Large intestine (tissue), 3 donors: Measurements from ENCODE around the gene AGXT2. TPM values are rescaled to one million over a fixed set of nuclear protein-coding genes. Genes with fewer than 3 reads are reported as not detected.

Experiments used
- DNase-seq, 2 donors: peaks; one replicate each; pipeline versions ENCODE4 v3.0.0 to v3.0.0-alpha.2; 2013
- H3K27ac ChIP-seq: one replicate; pipeline ENCODE4 v1.5.1; 2013; ENCODE audit warnings: low read length
- H3K27me3 ChIP-seq: 2 replicates; pipeline ENCODE4 v1.6.1; 2013; ENCODE audit warnings: low read length; ENCODE audit not compliant: control insufficient read depth, insufficient read depth
- H3K36me3 ChIP-seq: 2 replicates; pipeline ENCODE4 v1.6.1; 2013; ENCODE audit warnings: low read length; ENCODE audit not compliant: control insufficient read depth, insufficient read depth
- H3K4me1 ChIP-seq: one replicate; pipeline ENCODE4 v1.6.1; 2013; ENCODE audit warnings: low read length; ENCODE audit not compliant: control insufficient read depth, insufficient read depth
- H3K4me3 ChIP-seq: one replicate; pipeline ENCODE4 v1.5.1; 2013; ENCODE audit warnings: low read length
- H3K9me3 ChIP-seq: one replicate; pipeline ENCODE4 v1.6.1; 2013; ENCODE audit warnings: mild to moderate bottlenecking, low read depth, low read length, moderate library complexity; ENCODE audit not compliant: control insufficient read depth
- WGBS: methylation state at CpG from one replicate; pipeline ENCODE4 v1.1.5; 2013; ENCODE audit warnings: low lambda C conversion rate; ENCODE audit not compliant: insufficient coverage; 5-methylcytosine and 5-hydroxymethylcytosine counted together
- polyA plus RNA-seq: library from polyadenylated mRNA; unstranded; fragments of 120-200 nt; gene quantifications from one replicate; pipeline ENCODE4 v1.2.1, GENCODE V29; 2013

Gene AGXT2
- polyA plus RNA-seq, 1 donor = 33.8 TPM

- H3K4me1 ChIP-seq = peaks cover 13% of the 10 kb centered on the region
- H3K27me3 ChIP-seq = no peaks in the 10 kb centered on the region
- no peaks in the 10 kb centered on the region for H3K36me3 ChIP-seq
- H3K4me3 ChIP-seq = no peak overlapping the region
- no peaks in the 10 kb centered on the region for H3K9me3 ChIP-seq
- 69% methylated on average over 2 of the region's 7 CpGs for WGBS
- peak; percentile 51 to 84 for DNase-seq
- H3K27ac ChIP-seq = peak overlapping the region; percentile 62
Observed at GRCh38 chr5:35023391-35024178, 24.2 kb downstream of the AGXT2 start.

DNA sequence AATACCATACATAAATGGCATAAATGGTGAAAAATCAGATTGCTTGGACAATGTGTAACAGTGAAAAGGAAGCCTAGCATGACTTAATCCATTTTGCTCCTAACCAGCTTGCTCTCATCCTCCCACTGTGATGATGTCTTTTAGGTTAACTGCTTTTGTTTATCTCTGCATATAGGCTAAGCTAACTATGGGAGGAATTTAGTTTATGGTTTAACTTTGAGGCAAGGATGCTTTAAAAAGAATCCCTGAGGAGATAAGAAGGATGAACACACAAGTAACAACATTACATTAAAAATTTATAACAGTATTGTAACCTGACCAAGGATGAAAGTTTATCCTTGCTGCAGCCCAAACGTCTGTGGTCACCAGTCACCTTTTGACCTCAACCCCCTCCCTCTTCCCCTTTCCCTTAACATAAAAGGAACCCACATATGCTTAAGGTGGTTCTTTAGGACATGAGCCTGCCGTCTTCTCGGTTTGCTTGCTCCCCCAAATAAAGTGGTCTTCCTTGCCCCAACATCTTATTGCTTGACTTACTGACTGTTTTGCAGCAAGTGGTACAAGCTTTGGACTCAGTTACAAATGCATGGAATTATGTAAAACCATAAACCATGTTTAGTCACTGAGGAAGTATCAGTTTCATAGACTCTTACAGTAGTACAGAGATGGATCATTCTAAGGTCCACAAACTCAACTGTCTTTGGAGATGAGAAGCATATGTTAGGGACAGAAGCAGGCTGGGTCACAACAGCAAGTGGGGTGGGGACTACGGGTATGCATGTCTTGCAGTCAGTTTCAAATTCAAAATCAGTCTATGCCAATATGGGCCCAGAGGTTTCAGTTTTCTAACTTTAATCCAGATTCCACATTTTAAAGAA, 31.3 kb downstream of the AGXT2 start:
- no peaks in the 10 kb centered on the region for H3K9me3 ChIP-seq

DNA sequence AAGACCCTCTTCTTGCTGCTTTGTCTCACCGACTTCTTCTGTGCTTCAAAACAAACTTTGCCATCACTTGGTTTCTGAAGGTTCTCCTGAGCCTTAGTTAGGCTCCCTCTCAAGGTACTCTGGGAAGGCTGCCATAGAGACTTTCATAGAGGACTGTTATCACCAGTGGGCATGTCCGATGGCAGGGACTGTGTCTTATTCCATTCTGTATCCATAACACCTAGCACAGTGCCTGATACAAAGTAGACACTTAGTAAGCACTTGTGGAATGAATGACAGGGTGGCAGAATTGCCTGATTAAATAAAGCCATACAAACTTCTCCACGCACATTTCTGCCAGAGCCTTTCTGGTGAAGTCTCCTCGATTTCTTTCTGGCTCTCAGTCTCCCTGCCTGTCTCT, 32.7 kb downstream of the AGXT2 start:
- peaks cover 5% of the 10 kb centered on the region for H3K36me3 ChIP-seq
- WGBS = no CpG with 5 or more reads among the region's 4 CpGs
- H3K9me3 ChIP-seq = no peaks in the 10 kb centered on the region
- no peaks in the 10 kb centered on the region for H3K4me1 ChIP-seq
- no peak overlapping the region for H3K4me3 ChIP-seq
- H3K27ac ChIP-seq = no peak overlapping the region
- DNase-seq = no peak
- no peaks in the 10 kb centered on the region for H3K27me3 ChIP-seq

More for the DNA sequence above, 31.3 kb downstream of the AGXT2 start:
- H3K4me3 ChIP-seq = no peak overlapping the region
- no peak for DNase-seq
- 70% methylated on average over 2 of the region's 4 CpGs for WGBS
- H3K27me3 ChIP-seq = no peaks in the 10 kb centered on the region
- no peak overlapping the region for H3K27ac ChIP-seq
- H3K4me1 ChIP-seq = no peaks in the 10 kb centered on the region
- peaks cover 5% of the 10 kb centered on the region for H3K36me3 ChIP-seq

- H3K4me1 ChIP-seq = no peaks in the 10 kb centered on the region
- DNase-seq = no peak
- H3K36me3 ChIP-seq = peaks cover 5% of the 10 kb centered on the region
- no CpG with 5 or more reads among the region's 5 CpGs for WGBS
- H3K4me3 ChIP-seq = no peak overlapping the region
- no peaks in the 10 kb centered on the region for H3K9me3 ChIP-seq
- H3K27ac ChIP-seq = no peak overlapping the region
- no peaks in the 10 kb centered on the region for H3K27me3 ChIP-seq
Observed at GRCh38 chr5:35012796-35013195, 35.0 kb downstream of the AGXT2 start.

- peaks cover 5% of the 10 kb centered on the region for H3K36me3 ChIP-seq
- H3K4me1 ChIP-seq = no peaks in the 10 kb centered on the region
- H3K9me3 ChIP-seq = no peaks in the 10 kb centered on the region
- no peak overlapping the region for H3K27ac ChIP-seq
- no peak for DNase-seq
- H3K4me3 ChIP-seq = no peak overlapping the region
- no peaks in the 10 kb centered on the region for H3K27me3 ChIP-seq
- WGBS = 90% methylated on average over 2 of the region's 3 CpGs
Observed at GRCh38 chr5:35012365-35012764, 35.4 kb downstream of the AGXT2 start.

DNA sequence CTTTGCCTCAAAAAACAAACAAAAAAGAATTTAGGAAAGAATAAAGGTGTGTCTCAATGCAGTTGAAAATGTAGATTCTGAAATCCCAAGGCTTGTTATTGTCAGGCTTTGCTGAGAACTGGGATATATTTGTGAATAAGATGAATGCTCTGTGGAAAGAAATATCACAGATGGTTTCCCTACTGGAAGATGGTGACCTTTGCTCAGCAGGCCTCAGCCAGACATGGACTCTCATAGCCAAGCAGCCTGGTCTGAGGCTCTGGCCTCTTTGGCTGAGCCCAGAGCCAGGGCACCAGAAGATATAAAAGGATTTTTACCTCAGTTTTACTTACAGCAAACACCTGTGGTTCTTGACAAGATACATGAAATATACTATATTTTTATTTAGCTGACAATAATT, 37.1 kb downstream of the AGXT2 start:
- H3K27me3 ChIP-seq = no peaks in the 10 kb centered on the region
- no peaks in the 10 kb centered on the region for H3K9me3 ChIP-seq
- H3K4me1 ChIP-seq = no peaks in the 10 kb centered on the region
- H3K4me3 ChIP-seq = no peak overlapping the region
- H3K36me3 ChIP-seq = peaks cover 5% of the 10 kb centered on the region
- H3K27ac ChIP-seq = no peak overlapping the region
- DNase-seq = no peak

DNA sequence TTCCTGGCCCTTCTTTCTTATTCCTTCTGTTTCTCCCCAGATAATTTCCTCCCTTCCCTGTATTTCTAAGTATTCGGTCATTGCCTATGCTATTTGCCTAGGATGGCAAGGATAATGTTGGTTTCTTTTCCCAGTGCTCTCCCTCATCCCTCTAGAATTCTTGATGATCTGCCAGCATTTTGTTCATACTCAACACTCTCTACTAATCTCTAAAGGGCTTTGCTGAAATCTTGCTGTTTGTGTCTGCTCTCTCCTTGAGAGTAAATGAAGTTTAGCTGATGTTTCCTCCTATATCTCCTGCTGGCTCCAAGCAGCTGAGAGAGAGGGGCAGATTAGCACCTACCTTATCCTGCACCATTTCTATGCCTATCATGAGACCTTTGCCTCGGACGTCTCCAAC, 38.1 kb downstream of the AGXT2 start:
- no peak overlapping the region for H3K27ac ChIP-seq
- 80% methylated on average over 1 of the region's 3 CpGs for WGBS
- DNase-seq = no peak
- no peaks in the 10 kb centered on the region for H3K27me3 ChIP-seq
- H3K4me1 ChIP-seq = no peaks in the 10 kb centered on the region
- no peak overlapping the region for H3K4me3 ChIP-seq
- H3K9me3 ChIP-seq = no peaks in the 10 kb centered on the region
- peaks cover under 1% of the 10 kb centered on the region for H3K36me3 ChIP-seq

GRCh38 chr5:35009019-35009418, 38.7 kb downstream of the AGXT2 start:
- Histone ChIP-seq H3K4me3 (no peak overlapping the region), H3K4me1 (no peaks in the 10 kb centered on the region), H3K27me3 (no peaks in the 10 kb centered on the region), H3K27ac (no peak overlapping the region), H3K9me3 (no peaks in the 10 kb centered on the region), H3K36me3 (no peaks in the 10 kb centered on the region)
- no CpG with 5 or more reads among the region's 2 CpGs for WGBS
- no peak for DNase-seq

GRCh38 chr5:35004771-35005170, 43.0 kb downstream of the AGXT2 start:
- Histone ChIP-seq H3K36me3 (peaks cover 4% of the 10 kb centered on the region), H3K27me3 (no peaks in the 10 kb centered on the region), H3K9me3 (no peaks in the 10 kb centered on the region), H3K4me3 (no peak overlapping the region), H3K27ac (no peak overlapping the region), H3K4me1 (no peaks in the 10 kb centered on the region)
- no peak for DNase-seq
- 86% methylated on average over 1 of the region's 1 CpG for WGBS

DNA sequence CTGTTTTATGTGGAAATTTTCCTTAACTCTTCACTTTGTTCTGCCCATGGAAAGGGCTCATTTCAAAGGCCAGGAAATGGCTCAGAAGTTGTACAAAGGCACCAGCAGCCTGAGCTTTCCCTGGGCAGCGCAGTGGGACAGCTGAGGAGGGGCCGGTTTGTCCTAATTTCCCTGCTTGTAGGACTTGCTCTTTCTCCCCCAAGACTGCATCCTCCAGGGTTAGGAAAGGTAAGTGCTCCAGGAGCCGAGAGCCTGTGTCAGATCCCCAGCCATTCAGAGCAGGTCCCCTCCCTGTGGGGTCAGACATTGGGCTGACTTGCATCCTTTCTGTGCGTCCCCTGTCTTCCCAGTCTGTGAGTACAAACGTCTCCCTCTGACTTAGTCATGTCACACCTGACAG, 43.5 kb downstream of the AGXT2 start:
- H3K4me3 ChIP-seq = no peak overlapping the region
- no peaks in the 10 kb centered on the region for H3K27me3 ChIP-seq
- H3K27ac ChIP-seq = no peak overlapping the region
- WGBS = no CpG with 5 or more reads among the region's 5 CpGs
- DNase-seq = no peak
- no peaks in the 10 kb centered on the region for H3K4me1 ChIP-seq
- H3K9me3 ChIP-seq = no peaks in the 10 kb centered on the region
- H3K36me3 ChIP-seq = peaks cover 4% of the 10 kb centered on the region
